ENCODE measurements around the gene SMURF2.

The SMURF2 gene

GRCh38 chr17:64627797-64628196 is 34.3 kb downstream of the SMURF2 start:
- TF ChIP-seq TAF1 (IDR thresholded peaks at IDR 0.05; ENCODE audit: borderline replicate concordance, insufficient read depth, low read length): no peak
- TF ChIP-seq REST (IDR thresholded peaks at IDR 0.05; ENCODE audit: insufficient read depth in 1 of 2, low read depth in 2 of 2, low read length in 2 of 2): no peak
- TF ChIP-seq SIN3A (IDR thresholded peaks at IDR 0.05; ENCODE audit: borderline replicate concordance, insufficient read depth, low read length): no peak
- no peak for TF ChIP-seq FOXP2 (optimal IDR thresholded peaks at IDR 0.05; ENCODE audit: borderline replicate concordance, extremely low read depth, extremely low read length, insufficient read depth)

- TF ChIP-seq FOXP2 (optimal IDR thresholded peaks at IDR 0.05; ENCODE audit: borderline replicate concordance, extremely low read depth, extremely low read length, insufficient read depth): no peak
- TF ChIP-seq SIN3A (IDR thresholded peaks at IDR 0.05; ENCODE audit: borderline replicate concordance, insufficient read depth, low read length): no peak
- no peak for TF ChIP-seq REST (IDR thresholded peaks at IDR 0.05; ENCODE audit: insufficient read depth in 1 of 2, low read depth in 2 of 2, low read length in 2 of 2)
- no peak for TF ChIP-seq TAF1 (IDR thresholded peaks at IDR 0.05; ENCODE audit: borderline replicate concordance, insufficient read depth, low read length)
- no peak for TF ChIP-seq POLR2AphosphoS5 (IDR thresholded peaks at IDR 0.05; ENCODE audit: low read depth, low read length)
Observed at GRCh38 chr17:64626827-64627226, 35.3 kb downstream of the SMURF2 start.

GRCh38 chr17:64625541-64625940 is 36.6 kb downstream of the SMURF2 start:
- TF ChIP-seq TAF1 (IDR thresholded peaks at IDR 0.05; ENCODE audit: borderline replicate concordance, insufficient read depth, low read length): no peak
- TF ChIP-seq SIN3A (IDR thresholded peaks at IDR 0.05; ENCODE audit: borderline replicate concordance, insufficient read depth, low read length): no peak
- no peak for TF ChIP-seq POLR2AphosphoS5 (IDR thresholded peaks at IDR 0.05; ENCODE audit: low read depth, low read length)
- TF ChIP-seq FOXP2 (optimal IDR thresholded peaks at IDR 0.05; ENCODE audit: borderline replicate concordance, extremely low read depth, extremely low read length, insufficient read depth): no peak
- TF ChIP-seq REST (IDR thresholded peaks at IDR 0.05; ENCODE audit: insufficient read depth in 1 of 2, low read depth in 2 of 2, low read length in 2 of 2): no peak

- TF ChIP-seq POLR2AphosphoS5 (IDR thresholded peaks at IDR 0.05; ENCODE audit: low read depth, low read length): no peak
- no peak for TF ChIP-seq FOXP2 (optimal IDR thresholded peaks at IDR 0.05; ENCODE audit: borderline replicate concordance, extremely low read depth, extremely low read length, insufficient read depth)
- no peak for TF ChIP-seq SIN3A (IDR thresholded peaks at IDR 0.05; ENCODE audit: borderline replicate concordance, insufficient read depth, low read length)
- TF ChIP-seq TAF1 (IDR thresholded peaks at IDR 0.05; ENCODE audit: borderline replicate concordance, insufficient read depth, low read length): no peak
- no peak for TF ChIP-seq REST (IDR thresholded peaks at IDR 0.05; ENCODE audit: insufficient read depth in 1 of 2, low read depth in 2 of 2, low read length in 2 of 2)
Observed at GRCh38 chr17:64622931-64623654, 39.0 kb downstream of the SMURF2 start.
